Neutrophil (primary cell): ENCODE results near the gene LYSMD1.

Experiments used
- H3K27ac ChIP-seq: fragments of 200-600 bp; sonication (generic); 2 replicates; pipeline ENCODE4 v1.5.1; 2016; ENCODE audit warnings: mild to moderate bottlenecking, moderate library complexity
- H3K27me3 ChIP-seq: fragments of 200-600 bp; sonication (generic); 2 replicates; pipeline ENCODE4 v1.6.0; 2016; ENCODE audit warnings: mild to moderate bottlenecking
- H3K36me3 ChIP-seq: fragments of 200-600 bp; sonication (generic); 2 replicates; pipeline ENCODE4 v1.5.1; 2017
- H3K4me1 ChIP-seq, 2 experiments: fragments of 200-600 bp in 1 of 2; sonication (generic) in 1 of 2; 1 replicate in 1 of 2; 2 replicates in 1 of 2; pipeline versions ENCODE4 v1.5.1 to v1.6.1; 2013 to 2016; ENCODE audit warnings: low read depth in 1 of 2, low read length in 1 of 2, mild to moderate bottlenecking in 1 of 2, moderate library complexity in 1 of 2; ENCODE audit not compliant: control insufficient read depth in 1 of 2, insufficient read depth in 1 of 2
- H3K4me3 ChIP-seq, 2 experiments: fragments of 200-600 bp in 1 of 2; sonication (generic) in 1 of 2; 1 replicate in 1 of 2; 2 replicates in 1 of 2; pipeline ENCODE4 v1.5.1; 2013 to 2016; ENCODE audit warnings: low read depth in 1 of 2, low read length in 1 of 2, mild to moderate bottlenecking in 1 of 2, moderate library complexity in 1 of 2
- H3K9me3 ChIP-seq: fragments of 200-600 bp; sonication (generic); 2 replicates; pipeline ENCODE4 v1.5.1; 2016
- CTCF ChIP-seq: fragments of 200-600 bp; sonication (generic); IDR thresholded peaks from 2 replicates; pipeline ENCODE4 v1.5.1; 2016; ENCODE audit warnings: antibody characterized with exemption

Gene LYSMD1

GRCh38 chr1:151147132-151147503, 18.6 kb downstream of the LYSMD1 start:
- H3K4me1 ChIP-seq: peaks cover 16 to 23% of the 10 kb centered on the region in 2 experiments
- no peak for TF ChIP-seq CTCF
- H3K4me3 ChIP-seq: peak overlapping the region; percentile 78 to 99
- H3K36me3 ChIP-seq: no peaks in the 10 kb centered on the region
- H3K27ac ChIP-seq: peak overlapping the region; percentile 45
- peaks cover 58% of the 10 kb centered on the region for H3K27me3 ChIP-seq
- H3K9me3 ChIP-seq: no peaks in the 10 kb centered on the region

GRCh38 chr1:151146412-151147131, 19.1 kb downstream of the LYSMD1 start, which contains the start of gene SEMA6C:
Gene SEMA6C, minus strand, starts transcription at chr1:151146631. Its CDS starts 4,010 bp downstream, at chr1:151142621.
- Histone ChIP-seq H3K9me3 (no peaks in the 10 kb centered on the region), H3K4me3 (peak within 1 kb of the TSS; percentile 78 to 99), H3K27me3 (peaks cover 58% of the 10 kb centered on the region), H3K4me1 (peaks cover 16 to 23% of the 10 kb centered on the region in 2 experiments), H3K27ac (peak within 1 kb of the TSS; percentile 45), H3K36me3 (no peaks in the 10 kb centered on the region)
- peak; percentile 40 for TF ChIP-seq CTCF

DNA sequence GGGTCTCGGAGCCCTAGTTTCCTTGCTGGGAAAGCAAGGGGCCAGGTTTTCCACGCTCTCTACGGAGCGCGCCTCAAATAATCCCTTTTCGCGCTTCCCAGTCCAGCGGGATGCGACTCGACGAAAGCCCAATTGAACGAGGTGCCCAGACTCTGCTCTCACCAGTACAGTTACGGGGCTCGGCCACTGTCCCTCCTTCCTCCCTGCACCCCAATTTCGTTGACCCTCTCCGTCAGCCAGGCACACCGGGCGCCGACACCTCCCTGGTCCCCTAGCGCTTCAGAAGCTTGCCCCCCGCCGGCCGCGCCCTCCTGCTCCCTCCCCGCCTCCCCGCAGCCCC, 19.7 kb downstream of the LYSMD1 start:
- H3K4me1 ChIP-seq: peaks cover 16 to 23% of the 10 kb centered on the region in 2 experiments
- no peak for TF ChIP-seq CTCF
- peak overlapping the region; percentile 45 for H3K27ac ChIP-seq

DNA sequence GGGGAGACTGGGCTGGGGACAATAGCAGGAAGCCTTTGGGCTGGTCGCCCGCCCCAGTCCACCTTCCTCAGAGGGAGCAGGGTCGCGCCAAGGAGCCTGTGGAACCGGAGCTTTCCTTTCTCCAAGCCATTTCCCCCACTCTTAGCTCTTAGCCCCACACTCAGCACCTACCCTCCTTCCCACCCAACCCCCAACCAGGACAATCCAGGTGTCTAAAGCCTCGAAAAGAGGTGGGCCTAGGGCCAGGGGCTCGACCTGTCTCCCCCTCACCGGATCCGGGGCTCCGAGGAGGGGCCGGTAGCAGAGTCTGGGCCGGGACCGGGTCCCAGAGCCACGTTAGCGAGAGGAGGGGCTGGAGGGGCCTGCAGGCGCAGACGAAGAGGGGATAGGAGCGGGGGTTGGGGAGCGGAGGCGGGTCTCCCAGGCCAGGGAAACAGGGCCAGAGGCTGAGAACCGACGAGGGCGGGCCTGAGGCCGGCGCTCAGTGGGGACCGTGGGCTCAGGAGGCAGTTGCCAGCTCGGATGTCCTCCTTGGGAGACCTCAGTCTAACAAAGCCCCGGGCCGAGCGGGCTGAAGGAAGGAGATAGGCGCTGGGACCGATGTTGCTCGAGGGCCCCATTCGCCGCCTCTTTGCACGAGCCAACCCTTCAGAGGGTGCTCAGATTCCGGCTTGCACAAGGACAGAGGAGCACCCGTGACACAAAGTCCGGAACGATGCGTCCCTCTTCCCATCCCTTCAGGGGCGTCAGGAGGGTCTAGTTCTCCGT, 20.2 kb downstream of the LYSMD1 start:
- no peak overlapping the region for H3K27ac ChIP-seq
- no peak for TF ChIP-seq CTCF
- no peaks in the 10 kb centered on the region for H3K9me3 ChIP-seq
- H3K36me3 ChIP-seq: no peaks in the 10 kb centered on the region
- H3K27me3 ChIP-seq: peaks cover 58% of the 10 kb centered on the region
- H3K4me1 ChIP-seq: peaks cover 16 to 23% of the 10 kb centered on the region in 2 experiments
- peak overlapping the region; percentile 78 to 99 for H3K4me3 ChIP-seq

More for the DNA sequence above, 19.7 kb downstream of the LYSMD1 start:
- Histone ChIP-seq H3K27me3 (peaks cover 58% of the 10 kb centered on the region), H3K36me3 (no peaks in the 10 kb centered on the region), H3K4me3 (peak overlapping the region; percentile 78 to 99), H3K9me3 (no peaks in the 10 kb centered on the region)

DNA sequence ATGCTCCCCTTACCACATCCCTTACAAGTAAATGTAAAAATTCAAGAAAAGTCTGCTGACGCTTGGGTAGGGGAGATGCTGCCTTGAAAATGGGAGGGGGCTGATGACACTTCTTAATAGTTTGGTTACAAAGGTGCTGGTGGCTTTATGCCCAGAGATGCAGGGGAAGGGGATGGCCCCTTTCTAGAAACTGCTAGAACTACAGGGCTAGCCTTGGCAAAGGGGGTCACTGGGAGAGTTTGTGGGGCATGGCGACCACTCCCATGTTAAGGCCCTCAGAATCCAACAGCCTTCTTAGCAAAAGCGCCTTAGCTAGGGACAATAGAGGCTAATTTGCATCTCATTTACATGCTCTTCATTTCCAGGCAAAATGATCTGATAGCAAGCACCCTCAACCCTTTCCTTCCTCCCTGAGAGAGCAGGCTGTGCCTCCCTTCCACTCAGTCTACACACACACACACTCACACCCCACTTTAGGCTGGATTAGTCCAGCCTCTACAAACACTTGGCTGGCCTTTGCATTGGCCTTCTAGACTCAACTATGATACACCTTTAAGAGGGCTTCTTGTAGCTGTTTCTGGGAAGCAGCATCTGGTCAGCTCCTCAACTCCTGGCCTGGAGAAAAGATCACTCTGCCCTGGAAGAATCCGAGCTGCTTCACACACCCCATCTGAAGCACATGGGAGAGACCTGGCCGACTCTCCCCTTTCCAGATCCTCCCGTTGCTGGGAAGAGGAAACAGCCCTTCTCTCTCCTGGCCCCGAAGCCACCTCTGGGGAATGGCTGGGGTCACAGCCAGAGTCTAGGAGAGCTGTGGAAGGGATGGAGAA, 21.0 kb downstream of the LYSMD1 start:
- Histone ChIP-seq H3K4me3 (no peak overlapping the region), H3K27ac (no peak overlapping the region), H3K4me1 (peaks cover 16 to 23% of the 10 kb centered on the region in 2 experiments), H3K9me3 (no peaks in the 10 kb centered on the region), H3K27me3 (peaks cover 58% of the 10 kb centered on the region), H3K36me3 (no peaks in the 10 kb centered on the region)
- no peak for TF ChIP-seq CTCF
